ENCODE data around the gene NTRK1.

GRCh38 chr1:156816561-156817328 is 43.9 kb upstream of the NTRK1 start, which contains the start of gene SH2D2A:
- TF ChIP-seq SUZ12 (IDR thresholded peaks at IDR 0.05): no peak
- no peak for TF ChIP-seq ARNT (IDR thresholded peaks at IDR 0.05)
- TF ChIP-seq ZNF384 (IDR thresholded peaks at IDR 0.05): no peak
- no peak for TF ChIP-seq L3MBTL2 (conservative IDR thresholded peaks at IDR 0.05)
- TF ChIP-seq FOXM1 (IDR thresholded peaks at IDR 0.05; ENCODE audit: borderline replicate concordance): no peak
